GM18868 (cell line): Measurements from ENCODE around the gene ARMC12.

Source experiments
- ATAC-seq: cut with Tn5 transposase; IDR thresholded peaks from one replicate; pipeline ENCODE4 v1.9.1; 2021; ENCODE audit warnings: mild to moderate bottlenecking, moderate library complexity; ENCODE audit not compliant: unreplicated experiment

ARMC12 gene

GRCh38 chr6:35769211-35769610, 32.4 kb downstream of the ARMC12 start:
- ATAC-seq: no peak

- no peak for ATAC-seq
Observed at GRCh38 chr6:35771343-35771627, 34.5 kb downstream of the ARMC12 start.

DNA sequence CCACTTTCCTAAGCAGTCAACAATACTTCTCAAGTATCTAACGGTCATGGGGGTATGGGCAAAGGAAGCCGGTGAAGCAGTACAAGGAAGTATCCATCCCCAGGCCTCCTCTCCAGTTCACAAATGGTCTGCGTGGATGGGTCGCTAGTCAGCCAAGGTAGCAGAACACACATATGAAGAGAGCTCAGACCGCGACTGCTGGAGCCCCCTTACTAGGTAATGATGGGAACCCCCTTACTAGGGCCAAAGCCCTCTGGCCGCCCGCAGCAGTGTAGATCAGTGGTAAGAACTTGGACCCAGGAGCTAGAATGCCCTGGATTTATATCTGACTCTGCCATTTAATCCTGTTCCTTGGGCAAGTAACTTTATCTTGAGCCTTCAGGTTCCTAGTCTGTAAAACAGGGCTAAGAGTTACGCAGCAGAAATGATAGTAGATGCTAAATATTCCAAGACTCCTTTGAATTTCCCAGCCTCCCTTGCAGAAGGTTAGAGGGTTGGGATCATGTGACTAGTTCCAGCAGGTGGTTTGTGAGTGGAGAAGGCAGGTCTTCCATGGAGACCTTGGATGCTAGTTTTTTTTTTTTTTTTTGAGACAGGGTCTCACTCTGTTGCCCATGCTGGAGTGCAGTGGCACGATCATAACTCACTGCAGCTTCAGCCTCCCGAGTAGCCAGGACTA, 37.4 kb downstream of the ARMC12 start:
- ATAC-seq: no peak

DNA sequence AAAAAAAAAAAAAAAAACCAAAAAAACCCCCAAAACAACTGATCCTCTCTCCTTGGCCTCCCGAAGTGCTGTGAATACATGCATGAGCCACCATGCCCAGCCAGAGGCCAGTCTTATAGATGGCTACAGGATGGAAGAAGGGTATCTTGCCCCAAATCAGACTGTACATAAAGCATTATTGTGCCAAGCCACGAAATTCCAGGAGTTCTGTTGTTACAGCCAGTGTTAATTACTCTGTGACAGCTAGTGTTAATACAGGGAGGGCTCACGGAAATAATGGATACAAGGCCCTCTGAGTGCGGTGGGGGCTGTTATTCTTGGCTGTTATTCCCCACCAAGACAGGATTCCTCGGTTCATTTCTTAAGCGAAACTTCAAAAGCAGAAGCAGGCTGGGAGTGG, 38.2 kb downstream of the ARMC12 start:
- ATAC-seq: no peak

DNA sequence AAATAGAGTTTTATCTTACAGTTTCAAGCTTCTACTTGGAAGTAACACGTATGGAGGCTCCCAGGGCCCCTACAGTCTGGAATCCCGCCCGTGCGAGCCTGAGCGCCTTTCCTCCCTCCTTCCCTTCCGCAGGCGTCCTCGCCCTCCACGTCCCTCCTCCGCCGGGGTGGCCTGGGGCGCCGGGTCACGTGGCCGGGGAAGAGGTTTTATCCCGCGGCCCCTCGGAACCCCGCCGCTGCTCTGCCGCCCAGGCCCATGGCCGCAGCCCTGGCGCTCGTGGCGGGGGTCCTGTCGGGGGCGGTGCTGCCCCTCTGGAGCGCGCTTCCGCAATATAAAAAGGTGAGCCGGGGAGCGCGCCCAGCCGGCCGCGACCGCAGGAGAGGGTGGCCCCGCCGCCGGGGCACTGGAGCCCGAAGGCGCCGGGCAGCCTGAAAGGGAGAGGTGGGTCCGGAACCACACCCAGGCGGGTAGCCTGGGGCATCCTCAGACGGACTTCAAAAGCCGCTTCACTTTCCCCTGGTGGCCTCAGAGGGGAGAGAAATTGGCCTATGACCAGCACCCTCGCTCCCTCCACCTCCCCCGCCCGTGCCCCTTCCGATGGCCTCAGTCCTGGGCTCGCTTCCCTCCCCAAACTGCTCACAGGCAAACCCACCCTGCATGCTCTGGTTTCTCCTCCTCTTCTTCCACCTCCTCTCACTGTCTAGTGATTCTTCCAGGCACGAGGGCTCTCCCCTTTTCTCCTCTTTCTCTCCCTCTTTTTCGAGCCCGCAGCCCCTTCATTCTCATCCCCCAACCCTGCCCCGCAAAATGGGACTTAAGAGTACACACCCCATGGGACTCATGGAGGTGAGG, 39.8 kb downstream of the ARMC12 start, which contains the start of gene CLPSL2:
TSS of gene CLPSL2 (plus strand) at position 235 of the 852 bp plus-strand sequence. CDS start at position 256, 21 bp downstream.
- no peak for ATAC-seq

- ATAC-seq: no peak
Observed at GRCh38 chr6:35777356-35778102, 40.7 kb downstream of the ARMC12 start.

DNA sequence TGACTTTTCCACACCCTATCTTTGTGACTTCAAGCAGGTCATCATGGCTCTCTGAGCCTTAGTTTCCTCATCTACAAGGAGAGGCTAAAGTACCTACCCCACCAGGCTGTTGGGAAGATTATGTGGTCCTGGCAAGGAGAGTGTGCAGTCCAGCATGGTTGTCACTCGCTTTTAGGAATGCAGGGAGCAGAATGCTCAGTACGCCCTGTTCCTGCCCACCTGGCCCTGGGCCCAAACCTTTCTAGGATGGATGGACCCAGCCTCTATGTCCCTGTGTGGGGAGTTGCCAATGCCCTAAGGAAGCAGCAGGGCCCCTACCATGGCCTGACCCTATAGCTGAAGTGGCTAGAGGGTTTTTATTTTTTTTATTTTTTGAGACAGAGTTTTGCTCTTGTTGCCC, 41.6 kb downstream of the ARMC12 start:
- no peak for ATAC-seq

- no peak for ATAC-seq
Observed at GRCh38 chr6:35780719-35781118, 43.9 kb downstream of the ARMC12 start, which contains the start of gene CLPSL1. TSS of gene CLPSL1 (plus strand) at chr6:35781019. CDS start at chr6:35781111, 92 bp downstream.

- ATAC-seq: no peak
Observed at GRCh38 chr6:35781290-35781689, 44.5 kb downstream of the ARMC12 start.

GRCh38 chr6:35782424-35782823, 45.6 kb downstream of the ARMC12 start:
- ATAC-seq: no peak

DNA sequence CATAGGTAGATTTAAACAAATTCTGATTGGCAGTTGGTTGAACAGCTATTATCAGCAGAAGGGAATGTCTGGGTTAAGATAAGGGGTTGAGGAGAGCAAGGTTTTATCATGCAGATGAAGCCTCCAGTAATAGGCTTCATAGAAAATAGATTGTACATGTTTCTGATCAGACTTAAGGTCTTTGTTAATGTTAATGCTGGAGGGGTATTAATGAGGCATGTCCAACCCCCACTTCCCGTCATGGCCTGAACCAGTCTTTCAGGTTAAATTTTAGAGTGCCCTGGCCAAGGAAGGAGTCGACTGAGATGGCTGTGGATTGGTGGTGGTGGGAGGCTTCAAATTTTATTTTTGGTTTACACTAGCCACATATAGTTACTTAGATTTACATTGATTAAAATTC, 47.4 kb downstream of the ARMC12 start:
- no peak for ATAC-seq

GRCh38 chr6:35786272-35786671, 49.4 kb downstream of the ARMC12 start:
- no peak for ATAC-seq

GRCh38 chr6:35786810-35787209, 50.0 kb downstream of the ARMC12 start:
- ATAC-seq: no peak

DNA sequence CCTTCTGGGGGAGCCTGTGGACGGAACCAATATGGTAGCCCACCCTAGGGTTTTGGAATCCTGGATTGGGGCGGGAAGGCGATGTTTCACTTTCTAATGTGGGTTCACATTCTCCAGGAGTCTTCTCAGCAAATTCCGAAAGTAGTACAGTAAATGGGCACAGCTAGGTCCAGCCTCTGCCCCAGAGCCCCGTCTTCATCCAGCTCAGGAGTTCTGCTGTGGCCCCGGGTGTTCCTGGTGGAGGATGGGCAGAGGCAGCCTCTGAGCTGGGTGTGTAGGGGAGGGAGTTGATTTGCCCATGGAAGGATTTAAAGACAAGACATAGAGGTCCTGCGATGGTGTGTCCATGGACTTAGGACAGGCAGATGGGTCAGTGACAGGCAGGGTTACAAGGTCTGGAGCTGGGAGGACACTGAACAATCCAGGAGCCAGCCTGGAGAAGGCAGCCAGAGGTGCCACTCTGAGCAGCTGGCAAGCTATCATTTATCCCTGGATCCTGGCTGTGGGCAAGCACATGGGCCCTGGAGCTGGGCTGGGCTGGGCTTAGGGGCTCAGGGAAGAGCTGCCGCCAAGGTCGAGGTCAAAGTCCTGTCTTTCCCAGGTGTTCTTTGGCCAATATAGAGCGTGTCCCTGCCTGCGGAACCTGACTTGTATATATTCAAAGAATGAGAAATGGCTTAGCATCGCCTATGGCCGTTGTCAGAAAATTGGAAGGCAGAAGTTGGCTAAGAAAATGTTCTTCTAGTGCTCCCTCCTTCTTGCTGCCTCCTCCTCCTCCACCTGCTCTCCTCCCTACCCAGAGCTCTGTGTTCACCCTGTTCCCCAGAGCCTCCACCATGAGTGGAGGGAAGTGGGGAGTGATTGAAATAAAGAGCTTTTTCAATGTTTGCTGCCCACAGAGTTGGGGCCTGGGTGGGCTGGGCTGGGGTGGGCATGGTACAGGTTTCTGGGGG, 50.7 kb downstream of the ARMC12 start:
- ATAC-seq: no peak

- no peak for ATAC-seq
Observed at GRCh38 chr6:35788423-35788982, 51.7 kb downstream of the ARMC12 start.

DNA sequence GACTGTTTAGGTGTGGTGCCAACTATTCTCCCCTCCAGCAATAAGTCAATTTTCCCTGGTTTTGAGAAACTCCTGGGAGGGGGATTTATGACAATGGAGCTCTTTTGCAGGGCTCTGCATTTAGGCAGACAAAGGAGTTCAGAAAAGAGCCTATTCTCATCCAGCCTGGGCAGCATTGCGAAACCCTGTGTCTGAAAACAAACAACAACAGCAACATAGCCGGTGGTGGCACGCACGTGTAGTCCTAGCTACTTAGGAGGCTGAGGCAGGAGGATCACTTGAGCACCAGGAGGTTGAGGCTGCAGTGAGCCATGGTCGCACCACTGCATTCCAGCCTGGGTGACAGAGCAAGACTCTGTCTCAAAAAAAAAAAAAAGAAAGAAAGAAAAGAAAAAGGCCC, 53.9 kb downstream of the ARMC12 start:
- no peak for ATAC-seq

DNA sequence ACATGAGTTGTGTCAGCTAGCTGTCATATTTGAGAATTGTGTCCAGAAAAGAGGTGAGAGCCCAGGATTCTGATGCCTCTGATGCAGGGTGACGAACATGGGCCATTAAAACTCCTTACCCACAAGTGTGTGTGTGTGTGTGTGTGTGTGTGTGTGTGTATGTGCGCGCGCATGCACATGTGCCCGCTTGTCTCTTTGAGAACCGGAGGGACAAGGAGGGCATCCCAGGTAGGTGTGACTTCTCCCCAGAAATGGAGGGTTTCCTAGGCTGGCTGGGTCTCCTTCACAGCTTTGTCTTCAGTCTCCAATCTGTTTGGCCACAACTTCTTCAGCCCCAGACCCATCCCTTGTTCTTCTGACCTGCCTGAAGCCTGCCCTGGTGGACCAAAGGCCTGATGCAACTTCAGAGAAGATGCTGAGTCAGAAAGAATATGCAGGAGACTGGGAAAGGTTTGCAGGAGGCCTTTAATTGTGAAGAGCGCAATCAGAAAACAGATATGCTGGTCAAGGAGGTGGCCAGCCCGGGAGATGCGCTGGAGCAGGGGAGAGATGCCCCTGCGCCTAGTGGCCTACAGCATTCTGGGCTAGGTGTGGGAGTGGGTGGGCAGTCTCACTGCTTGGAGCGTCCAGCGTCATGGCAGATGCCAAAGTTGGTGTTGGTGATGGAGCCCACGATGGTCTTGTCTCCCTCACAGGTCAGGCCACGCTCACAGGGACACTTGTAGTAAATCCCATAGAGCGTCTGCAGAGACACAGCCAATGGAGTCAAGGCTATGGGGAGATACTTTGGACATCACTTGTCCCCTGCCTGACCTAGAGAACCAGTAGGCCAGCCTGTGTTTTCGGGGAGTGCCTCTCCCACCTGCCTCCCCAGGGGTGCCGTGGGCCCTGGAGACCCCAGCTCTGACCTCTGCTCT, 58.0 kb downstream of the ARMC12 start:
- ATAC-seq: no peak

DNA sequence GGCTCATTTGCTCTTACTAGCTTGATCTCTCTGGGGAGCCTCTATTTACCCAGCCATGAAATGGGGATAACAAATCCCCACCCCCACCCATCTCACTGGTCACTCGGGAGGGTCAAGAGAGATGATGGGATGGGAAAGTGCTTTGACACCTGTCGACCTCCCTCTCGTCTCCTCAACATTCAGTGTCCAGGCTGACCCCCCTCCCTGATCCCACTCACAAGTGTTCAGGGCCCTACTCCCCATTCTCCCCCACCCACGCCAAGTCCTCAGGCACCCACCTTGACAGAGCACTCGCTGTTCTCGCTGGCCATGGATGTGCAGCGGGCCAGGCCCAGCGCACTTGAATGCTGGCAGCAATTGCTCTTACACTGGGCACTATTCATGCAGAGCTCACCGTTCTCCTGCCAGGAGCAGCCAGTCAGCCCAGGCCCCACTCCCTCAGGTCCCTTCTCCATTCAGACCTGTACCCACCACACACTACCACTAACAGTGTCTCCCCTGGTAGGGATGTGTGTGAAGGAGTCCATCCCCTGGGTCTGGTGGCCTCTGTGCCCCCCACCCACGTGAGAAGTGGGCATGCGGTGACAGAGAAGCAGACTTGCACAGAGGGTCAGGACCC, 58.7 kb downstream of the ARMC12 start:
- no peak for ATAC-seq

DNA sequence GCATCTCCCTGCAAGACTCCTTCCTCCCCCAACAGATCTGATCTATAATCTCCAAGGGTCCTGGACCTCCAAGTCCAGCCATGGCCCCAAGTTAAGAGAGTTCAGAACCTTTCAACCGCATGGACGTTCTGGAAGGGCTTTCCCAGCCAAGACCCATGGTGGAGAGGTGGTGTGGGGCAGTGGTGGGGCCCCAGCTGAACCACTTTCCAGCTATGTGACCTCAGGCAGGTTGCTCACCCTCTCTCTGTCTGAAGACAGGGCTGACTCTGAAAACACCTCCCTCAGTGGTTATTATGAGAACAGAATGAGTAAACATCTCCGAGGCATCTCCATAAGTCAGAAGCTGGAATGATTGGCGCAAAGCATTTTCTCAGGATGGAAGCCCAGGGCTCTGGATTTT, 59.4 kb downstream of the ARMC12 start:
- ATAC-seq: no peak
